SHP77 treated with DMSO at 0.1 percent for 48 hours (cell line): ENCODE measurements around the gene BZW2.
A peak's percentile ranks its signal among the peaks of the same experiment; 100 is the strongest.

ENCODE experiments used
- DNase-seq: peaks from one replicate; lab custom pipeline; 2025; lab: John Stamatoyannopoulos, UW

Gene BZW2

DNA sequence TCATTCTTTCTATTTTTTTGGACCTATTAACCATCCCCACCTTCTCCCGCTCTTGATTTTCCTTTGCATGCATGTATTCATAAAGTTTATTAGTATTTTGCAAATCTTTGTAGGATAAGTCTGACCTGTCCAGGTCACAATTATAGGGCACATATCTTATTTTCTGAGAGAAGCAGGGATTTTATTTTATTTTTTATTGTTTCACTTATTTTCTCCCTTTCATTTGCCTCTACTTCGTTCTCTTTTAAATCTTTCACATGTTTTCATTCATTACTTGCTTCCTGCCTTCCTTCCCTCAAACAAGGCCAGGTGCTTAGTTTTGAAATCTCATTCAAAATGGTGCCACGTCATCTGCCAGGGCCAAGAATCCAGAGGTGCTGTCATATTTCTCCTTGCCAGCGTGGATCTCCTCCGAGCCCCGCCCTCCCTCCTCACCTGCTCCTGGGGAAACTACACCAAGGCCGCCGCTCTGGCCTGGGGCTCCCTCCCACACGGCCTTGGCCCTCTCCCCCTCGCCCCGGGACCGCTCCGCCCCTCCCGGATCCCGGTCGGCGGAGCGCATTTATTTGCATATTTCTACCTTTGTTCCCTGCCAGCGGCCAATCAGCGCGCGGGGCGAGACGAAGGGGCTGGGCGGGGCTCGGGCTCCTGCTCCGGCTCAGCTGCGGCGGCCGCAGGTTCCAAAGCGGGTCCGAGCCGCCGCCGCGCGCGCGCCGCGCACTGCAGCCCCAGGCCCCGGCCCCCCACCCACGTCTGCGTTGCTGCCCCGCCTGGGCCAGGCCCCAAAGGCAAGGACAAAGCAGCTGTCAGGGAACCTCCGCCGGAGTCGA lies 107.3 kb downstream of the BZW2 start, which contains the start of gene TSPAN13:
Gene TSPAN13 (plus strand): TSS at position 654 of the 830 bp plus-strand sequence. CDS start 213 bp downstream, outside the sequence.
- DNase-seq: peak; percentile 98

- DNase-seq: peak; percentile 64
Measured at GRCh38 chr7:16753932-16754855, 108.2 kb downstream of the BZW2 start.

- no peak for DNase-seq
Measured at GRCh38 chr7:16754856-16755317, 108.9 kb downstream of the BZW2 start.

DNA sequence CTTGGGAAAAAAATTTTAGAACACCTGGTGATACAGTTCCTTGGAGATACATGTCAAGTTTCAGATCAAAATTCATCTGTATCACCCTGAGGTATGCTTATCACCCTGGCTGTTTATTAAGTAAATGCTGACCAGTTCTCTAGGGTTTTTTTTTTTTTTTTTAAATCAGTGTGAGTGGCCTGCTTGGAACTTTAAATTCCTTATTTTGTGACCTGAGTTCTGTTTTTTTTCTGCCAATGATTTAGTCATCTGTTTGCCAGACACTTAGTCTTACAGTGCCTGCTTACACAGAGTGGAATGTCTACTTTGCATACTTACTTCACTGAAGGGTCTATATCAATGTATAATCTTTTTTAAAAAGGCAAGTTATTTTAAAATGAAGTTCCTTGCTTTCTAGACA lies 109.4 kb downstream of the BZW2 start:
- DNase-seq: no peak
